ENCODE data around the gene TRAPPC13. TPM values are rescaled to one million over a fixed set of nuclear protein-coding genes. Genes with fewer than 3 reads are reported as not detected.

TRAPPC13 gene
- total and polyA plus RNA-seq, 2 of the 13 experiments (the other 11 are each of a cell fraction or from before 2014, with no cell fraction given) = 8.4 to 19.6 TPM

DNA sequence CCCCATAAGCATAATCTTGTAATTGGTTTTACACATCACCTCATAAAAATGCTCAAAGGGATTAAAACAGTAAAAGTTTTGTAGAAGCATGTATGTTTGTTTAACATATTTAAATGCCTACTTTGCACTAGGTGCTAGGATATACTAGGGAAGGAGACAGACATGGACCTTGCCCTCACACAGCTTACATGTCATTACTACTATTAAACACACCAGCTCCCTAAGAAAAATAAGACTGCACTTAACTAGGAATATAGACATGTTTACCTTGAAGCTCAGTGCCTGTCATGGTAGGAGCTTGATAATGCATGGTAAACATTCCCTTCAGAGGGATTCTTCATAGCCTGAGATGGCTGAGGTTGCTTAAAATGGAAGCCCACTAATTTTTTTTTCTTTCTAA, 6.2 kb downstream of the TRAPPC13 start (continued):
- TF ChIP-seq, protein P1, sequence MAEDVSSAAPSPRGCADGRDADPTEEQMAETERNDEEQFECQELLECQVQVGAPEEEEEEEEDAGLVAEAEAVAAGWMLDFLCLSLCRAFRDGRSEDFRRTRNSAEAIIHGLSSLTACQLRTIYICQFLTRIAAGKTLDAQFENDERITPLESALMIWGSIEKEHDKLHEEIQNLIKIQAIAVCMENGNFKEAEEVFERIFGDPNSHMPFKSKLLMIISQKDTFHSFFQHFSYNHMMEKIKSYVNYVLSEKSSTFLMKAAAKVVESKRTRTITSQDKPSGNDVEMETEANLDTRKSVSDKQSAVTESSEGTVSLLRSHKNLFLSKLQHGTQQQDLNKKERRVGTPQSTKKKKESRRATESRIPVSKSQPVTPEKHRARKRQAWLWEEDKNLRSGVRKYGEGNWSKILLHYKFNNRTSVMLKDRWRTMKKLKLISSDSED (CRISPR knock-in tag; IDR thresholded peaks at IDR 0.05) = no peak
- TF ChIP-seq ZFP37 (CRISPR knock-in tag; IDR thresholded peaks at IDR 0.05; ENCODE audit: borderline replicate concordance) (no peak), NFYB (CRISPR knock-in tag; IDR thresholded peaks at IDR 0.05) (no peak), ZSCAN21 (CRISPR knock-in tag; IDR thresholded peaks at IDR 0.05; ENCODE audit: borderline replicate concordance) (no peak), KLF15 (CRISPR knock-in tag; IDR thresholded peaks at IDR 0.05; ENCODE audit: borderline replicate concordance) (no peak), SOX13 (IDR thresholded peaks at IDR 0.05) (no peak), SOX13 (CRISPR knock-in tag; conservative IDR thresholded peaks at IDR 0.05 in 1 of 2, IDR thresholded peaks at IDR 0.05 in 1 of 2) (peak in 1 of 2 experiments; percentile 23; a peak in 1 of 4 replicates), ZNF432 (CRISPR knock-in tag; IDR thresholded peaks at IDR 0.05; ENCODE audit: borderline replicate concordance) (no peak), ZNF761 (CRISPR knock-in tag; conservative IDR thresholded peaks at IDR 0.05) (no peak), KAT7 (CRISPR knock-in tag; IDR thresholded peaks at IDR 0.05; ENCODE audit: borderline replicate concordance) (no peak), PHF21A (CRISPR knock-in tag; IDR thresholded peaks at IDR 0.05) (no peak), RAD51 (IDR thresholded peaks at IDR 0.05; ENCODE audit: borderline replicate concordance) (no peak), ZNF331 (CRISPR knock-in tag; IDR thresholded peaks at IDR 0.05) (no peak)
- TF ChIP-seq, protein P2, sequence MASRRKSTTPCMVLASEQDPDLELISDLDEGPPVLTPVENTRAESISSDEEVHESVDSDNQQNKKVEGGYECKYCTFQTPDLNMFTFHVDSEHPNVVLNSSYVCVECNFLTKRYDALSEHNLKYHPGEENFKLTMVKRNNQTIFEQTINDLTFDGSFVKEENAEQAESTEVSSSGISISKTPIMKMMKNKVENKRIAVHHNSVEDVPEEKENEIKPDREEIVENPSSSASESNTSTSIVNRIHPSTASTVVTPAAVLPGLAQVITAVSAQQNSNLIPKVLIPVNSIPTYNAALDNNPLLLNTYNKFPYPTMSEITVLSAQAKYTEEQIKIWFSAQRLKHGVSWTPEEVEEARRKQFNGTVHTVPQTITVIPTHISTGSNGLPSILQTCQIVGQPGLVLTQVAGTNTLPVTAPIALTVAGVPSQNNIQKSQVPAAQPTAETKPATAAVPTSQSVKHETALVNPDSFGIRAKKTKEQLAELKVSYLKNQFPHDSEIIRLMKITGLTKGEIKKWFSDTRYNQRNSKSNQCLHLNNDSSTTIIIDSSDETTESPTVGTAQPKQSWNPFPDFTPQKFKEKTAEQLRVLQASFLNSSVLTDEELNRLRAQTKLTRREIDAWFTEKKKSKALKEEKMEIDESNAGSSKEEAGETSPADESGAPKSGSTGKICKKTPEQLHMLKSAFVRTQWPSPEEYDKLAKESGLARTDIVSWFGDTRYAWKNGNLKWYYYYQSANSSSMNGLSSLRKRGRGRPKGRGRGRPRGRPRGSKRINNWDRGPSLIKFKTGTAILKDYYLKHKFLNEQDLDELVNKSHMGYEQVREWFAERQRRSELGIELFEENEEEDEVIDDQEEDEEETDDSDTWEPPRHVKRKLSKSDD (CRISPR knock-in tag; IDR thresholded peaks at IDR 0.05; ENCODE audit: low read depth) = no peak
- TF ChIP-seq, protein P3, sequence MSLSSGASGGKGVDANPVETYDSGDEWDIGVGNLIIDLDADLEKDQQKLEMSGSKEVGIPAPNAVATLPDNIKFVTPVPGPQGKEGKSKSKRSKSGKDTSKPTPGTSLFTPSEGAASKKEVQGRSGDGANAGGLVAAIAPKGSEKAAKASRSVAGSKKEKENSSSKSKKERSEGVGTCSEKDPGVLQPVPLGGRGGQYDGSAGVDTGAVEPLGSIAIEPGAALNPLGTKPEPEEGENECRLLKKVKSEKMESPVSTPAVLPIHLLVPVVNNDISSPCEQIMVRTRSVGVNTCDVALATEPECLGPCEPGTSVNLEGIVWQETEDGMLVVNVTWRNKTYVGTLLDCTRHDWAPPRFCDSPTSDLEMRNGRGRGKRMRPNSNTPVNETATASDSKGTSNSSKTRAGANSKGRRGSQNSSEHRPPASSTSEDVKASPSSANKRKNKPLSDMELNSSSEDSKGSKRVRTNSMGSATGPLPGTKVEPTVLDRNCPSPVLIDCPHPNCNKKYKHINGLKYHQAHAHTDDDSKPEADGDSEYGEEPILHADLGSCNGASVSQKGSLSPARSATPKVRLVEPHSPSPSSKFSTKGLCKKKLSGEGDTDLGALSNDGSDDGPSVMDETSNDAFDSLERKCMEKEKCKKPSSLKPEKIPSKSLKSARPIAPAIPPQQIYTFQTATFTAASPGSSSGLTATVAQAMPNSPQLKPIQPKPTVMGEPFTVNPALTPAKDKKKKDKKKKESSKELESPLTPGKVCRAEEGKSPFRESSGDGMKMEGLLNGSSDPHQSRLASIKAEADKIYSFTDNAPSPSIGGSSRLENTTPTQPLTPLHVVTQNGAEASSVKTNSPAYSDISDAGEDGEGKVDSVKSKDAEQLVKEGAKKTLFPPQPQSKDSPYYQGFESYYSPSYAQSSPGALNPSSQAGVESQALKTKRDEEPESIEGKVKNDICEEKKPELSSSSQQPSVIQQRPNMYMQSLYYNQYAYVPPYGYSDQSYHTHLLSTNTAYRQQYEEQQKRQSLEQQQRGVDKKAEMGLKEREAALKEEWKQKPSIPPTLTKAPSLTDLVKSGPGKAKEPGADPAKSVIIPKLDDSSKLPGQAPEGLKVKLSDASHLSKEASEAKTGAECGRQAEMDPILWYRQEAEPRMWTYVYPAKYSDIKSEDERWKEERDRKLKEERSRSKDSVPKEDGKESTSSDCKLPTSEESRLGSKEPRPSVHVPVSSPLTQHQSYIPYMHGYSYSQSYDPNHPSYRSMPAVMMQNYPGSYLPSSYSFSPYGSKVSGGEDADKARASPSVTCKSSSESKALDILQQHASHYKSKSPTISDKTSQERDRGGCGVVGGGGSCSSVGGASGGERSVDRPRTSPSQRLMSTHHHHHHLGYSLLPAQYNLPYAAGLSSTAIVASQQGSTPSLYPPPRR (CRISPR knock-in tag; IDR thresholded peaks at IDR 0.05; ENCODE audit: borderline replicate concordance) = no peak
- TF ChIP-seq, protein P4, sequence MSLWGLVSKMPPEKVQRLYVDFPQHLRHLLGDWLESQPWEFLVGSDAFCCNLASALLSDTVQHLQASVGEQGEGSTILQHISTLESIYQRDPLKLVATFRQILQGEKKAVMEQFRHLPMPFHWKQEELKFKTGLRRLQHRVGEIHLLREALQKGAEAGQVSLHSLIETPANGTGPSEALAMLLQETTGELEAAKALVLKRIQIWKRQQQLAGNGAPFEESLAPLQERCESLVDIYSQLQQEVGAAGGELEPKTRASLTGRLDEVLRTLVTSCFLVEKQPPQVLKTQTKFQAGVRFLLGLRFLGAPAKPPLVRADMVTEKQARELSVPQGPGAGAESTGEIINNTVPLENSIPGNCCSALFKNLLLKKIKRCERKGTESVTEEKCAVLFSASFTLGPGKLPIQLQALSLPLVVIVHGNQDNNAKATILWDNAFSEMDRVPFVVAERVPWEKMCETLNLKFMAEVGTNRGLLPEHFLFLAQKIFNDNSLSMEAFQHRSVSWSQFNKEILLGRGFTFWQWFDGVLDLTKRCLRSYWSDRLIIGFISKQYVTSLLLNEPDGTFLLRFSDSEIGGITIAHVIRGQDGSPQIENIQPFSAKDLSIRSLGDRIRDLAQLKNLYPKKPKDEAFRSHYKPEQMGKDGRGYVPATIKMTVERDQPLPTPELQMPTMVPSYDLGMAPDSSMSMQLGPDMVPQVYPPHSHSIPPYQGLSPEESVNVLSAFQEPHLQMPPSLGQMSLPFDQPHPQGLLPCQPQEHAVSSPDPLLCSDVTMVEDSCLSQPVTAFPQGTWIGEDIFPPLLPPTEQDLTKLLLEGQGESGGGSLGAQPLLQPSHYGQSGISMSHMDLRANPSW (CRISPR knock-in tag; IDR thresholded peaks at IDR 0.05; ENCODE audit: borderline replicate concordance) = no peak
